HFF-Myc (cell line): ENCODE data around the gene C5orf46.

Experiments
- DNase-seq: peaks from one replicate; pipeline ENCODE4 v3.0.0-alpha.2; 2011; ENCODE audit warnings: low read depth; ENCODE audit errors: extremely low read depth
- H3K4me3 ChIP-seq: replicated peaks from 2 replicates; pipeline ENCODE4 v1.5.1; 2011; ENCODE audit warnings: low read depth, mild to moderate bottlenecking, control low read depth, low read length
- CTCF ChIP-seq: IDR thresholded peaks from 2 replicates; pipeline ENCODE4 v1.5.1; 2012; ENCODE audit warnings: mild to moderate bottlenecking, low read depth, low read length, control low read depth; ENCODE audit errors: missing control alignments

The C5orf46 gene

GRCh38 chr5:147930769-147931168 lies 24.4 kb upstream of the C5orf46 start:
- DNase-seq, result no peak
- no peak for TF ChIP-seq CTCF
- H3K4me3 ChIP-seq, result no peak overlapping the region

- no peak for DNase-seq
- TF ChIP-seq CTCF, result no peak
- no peak overlapping the region for H3K4me3 ChIP-seq
Observed at GRCh38 chr5:147927901-147928300, 21.6 kb upstream of the C5orf46 start.

- no peak for DNase-seq
- TF ChIP-seq CTCF, result no peak
- no peak overlapping the region for H3K4me3 ChIP-seq
Observed at GRCh38 chr5:147925020-147925419, 18.7 kb upstream of the C5orf46 start.

GRCh38 chr5:147921136-147921535 lies 14.8 kb upstream of the C5orf46 start:
- no peak for DNase-seq
- TF ChIP-seq CTCF, result no peak
- no peak overlapping the region for H3K4me3 ChIP-seq

- DNase-seq, result no peak
- H3K4me3 ChIP-seq, result no peak overlapping the region
- TF ChIP-seq CTCF, result no peak
Observed at GRCh38 chr5:147920420-147921030, 14.2 kb upstream of the C5orf46 start.

GRCh38 chr5:147918899-147919298 lies 12.6 kb upstream of the C5orf46 start:
- no peak overlapping the region for H3K4me3 ChIP-seq
- no peak for DNase-seq
- TF ChIP-seq CTCF, result no peak

GRCh38 chr5:147918101-147918685 lies 11.9 kb upstream of the C5orf46 start:
- TF ChIP-seq CTCF, result no peak
- no peak overlapping the region for H3K4me3 ChIP-seq
- DNase-seq, result no peak
